GM19240 (cell line): ENCODE results near the gene NIF3L1.
"Not testable (repeated sequence)": the region's sequence is repeated elsewhere in the genome, so short reads cannot be mapped to it uniquely, and the experiment has no call there.

Experiments
- DNase-seq: peaks from one replicate; pipeline ENCODE4 v3.0.0; 2011; ENCODE audit warnings: low spot score; ENCODE audit not compliant: insufficient read length

The NIF3L1 gene

DNA sequence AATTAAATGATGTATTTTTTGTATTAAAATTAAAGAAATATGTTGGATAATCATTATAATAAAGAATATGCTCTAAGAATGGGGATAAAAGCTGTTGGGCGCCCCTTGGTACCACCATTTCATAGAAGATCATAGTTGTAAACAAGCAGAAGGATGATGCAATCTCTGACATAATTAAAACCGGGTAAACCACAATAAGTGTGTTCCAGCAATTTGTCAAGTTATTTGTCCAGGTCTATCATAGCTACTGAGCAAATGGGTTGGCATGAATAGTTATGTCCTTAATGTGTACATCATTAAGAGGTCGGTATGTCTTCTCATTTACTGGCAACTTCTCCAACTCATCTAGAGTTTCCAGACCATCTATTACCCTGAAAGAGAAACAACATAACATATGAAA, 18.0 kb upstream of the NIF3L1 start:
- no peak for DNase-seq

DNA sequence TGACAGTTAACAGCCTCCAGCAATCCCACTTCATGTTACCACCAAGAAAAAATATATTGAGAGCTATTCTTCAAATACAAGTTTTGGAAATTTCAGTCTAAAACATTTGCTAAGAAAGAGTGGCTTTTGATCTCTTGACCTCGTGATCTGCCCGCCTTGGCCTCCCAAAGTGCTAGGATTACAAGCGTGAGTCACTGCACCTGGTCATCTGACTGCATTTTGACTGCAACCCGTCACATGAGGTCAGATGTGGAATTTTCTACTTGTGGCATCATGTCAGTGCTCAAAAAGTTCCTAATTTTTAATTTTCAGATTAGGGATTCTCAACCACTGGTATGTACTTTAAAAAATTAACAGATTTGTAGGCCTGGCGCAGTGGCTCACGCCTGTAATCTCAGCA, 15.6 kb upstream of the NIF3L1 start:
- no peak for DNase-seq

DNA sequence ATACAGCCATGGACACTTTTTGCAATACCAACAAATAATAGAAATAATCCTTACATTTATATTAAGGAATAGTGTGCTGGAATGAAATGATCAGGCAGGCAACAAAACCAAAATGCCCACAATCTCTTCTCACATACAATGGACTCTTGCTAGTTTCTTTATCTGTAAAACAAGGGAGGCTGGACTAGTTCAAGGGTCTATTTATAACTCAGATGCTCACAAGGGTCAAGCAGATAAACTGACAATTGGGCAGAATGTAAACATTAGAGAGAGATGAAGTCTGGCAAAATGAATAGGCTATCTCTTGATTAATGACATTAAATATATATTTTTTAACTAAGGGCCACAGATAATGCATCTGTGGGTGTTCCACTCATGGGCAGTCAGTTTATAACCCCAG, 11.7 kb upstream of the NIF3L1 start:
- DNase-seq, result no peak

GRCh38 chr2:200878289-200878880, 10.8 kb upstream of the NIF3L1 start:
- no peak for DNase-seq

- DNase-seq, result not testable (repeated sequence)
These were observed 7.4 kb upstream of the NIF3L1 start for GRCh38 chr2:200881715-200882249.

GRCh38 chr2:200899482-200899881, 10.3 kb downstream of the NIF3L1 start:
- no peak for DNase-seq

- DNase-seq, result peak; percentile 72
These were observed 12.4 kb downstream of the NIF3L1 start for GRCh38 chr2:200901459-200902072.

- DNase-seq, result peak; percentile 13
These were observed 16.6 kb downstream of the NIF3L1 start for GRCh38 chr2:200905618-200906296.

GRCh38 chr2:200909958-200910357, 20.8 kb downstream of the NIF3L1 start:
- DNase-seq, result no peak

GRCh38 chr2:200913654-200914053, 24.5 kb downstream of the NIF3L1 start:
- no peak for DNase-seq

- DNase-seq, result no peak
These were observed 33.3 kb downstream of the NIF3L1 start for GRCh38 chr2:200922439-200922838.

DNA sequence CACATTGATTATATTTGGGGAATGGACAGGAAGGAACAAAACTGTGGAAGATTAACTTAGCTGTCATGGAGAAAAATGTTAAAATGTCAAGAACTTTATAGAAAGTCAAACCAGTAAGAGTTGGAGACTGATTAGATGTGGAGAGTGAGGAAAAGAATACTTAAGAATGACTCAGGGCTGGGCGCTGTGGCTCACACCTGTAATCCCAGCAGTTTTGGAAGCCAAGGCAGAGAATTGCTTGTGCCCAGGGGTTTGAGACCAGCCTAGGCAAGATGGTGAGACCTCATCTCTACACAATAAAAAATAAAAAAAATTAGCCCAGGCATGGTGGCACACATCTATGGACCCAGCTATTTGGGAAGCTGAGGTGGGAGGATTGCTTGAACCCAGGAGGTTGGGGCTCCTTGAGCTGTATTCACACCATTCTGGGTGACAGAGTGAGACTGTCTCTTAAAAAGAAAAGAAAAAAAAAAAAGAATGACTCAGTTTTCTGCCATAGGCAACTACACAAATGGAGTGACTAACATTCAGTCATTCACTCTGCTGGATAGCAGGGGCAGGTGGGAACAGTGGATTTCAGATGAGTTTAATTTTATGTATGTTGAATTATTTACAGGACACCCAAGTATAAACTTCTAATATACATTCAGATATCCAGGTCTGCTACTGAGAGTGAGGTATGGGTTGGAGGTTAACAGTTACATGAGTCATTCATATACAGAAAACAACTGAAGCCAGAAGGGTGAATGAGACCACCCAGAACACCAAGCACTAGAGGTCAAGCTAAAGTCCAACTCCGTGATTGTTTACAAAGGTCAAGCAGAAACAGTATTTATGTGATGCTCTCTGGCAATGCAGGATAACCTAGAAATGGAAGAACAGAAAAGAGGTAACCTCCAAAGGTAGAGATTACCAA, 40.4 kb downstream of the NIF3L1 start:
- no peak for DNase-seq

GRCh38 chr2:200930947-200931626, 41.9 kb downstream of the NIF3L1 start:
- no peak for DNase-seq

GRCh38 chr2:200939832-200940231, 50.7 kb downstream of the NIF3L1 start:
- DNase-seq, result no peak

- DNase-seq, result no peak
These were observed 54.4 kb downstream of the NIF3L1 start for GRCh38 chr2:200943527-200944105.

DNA sequence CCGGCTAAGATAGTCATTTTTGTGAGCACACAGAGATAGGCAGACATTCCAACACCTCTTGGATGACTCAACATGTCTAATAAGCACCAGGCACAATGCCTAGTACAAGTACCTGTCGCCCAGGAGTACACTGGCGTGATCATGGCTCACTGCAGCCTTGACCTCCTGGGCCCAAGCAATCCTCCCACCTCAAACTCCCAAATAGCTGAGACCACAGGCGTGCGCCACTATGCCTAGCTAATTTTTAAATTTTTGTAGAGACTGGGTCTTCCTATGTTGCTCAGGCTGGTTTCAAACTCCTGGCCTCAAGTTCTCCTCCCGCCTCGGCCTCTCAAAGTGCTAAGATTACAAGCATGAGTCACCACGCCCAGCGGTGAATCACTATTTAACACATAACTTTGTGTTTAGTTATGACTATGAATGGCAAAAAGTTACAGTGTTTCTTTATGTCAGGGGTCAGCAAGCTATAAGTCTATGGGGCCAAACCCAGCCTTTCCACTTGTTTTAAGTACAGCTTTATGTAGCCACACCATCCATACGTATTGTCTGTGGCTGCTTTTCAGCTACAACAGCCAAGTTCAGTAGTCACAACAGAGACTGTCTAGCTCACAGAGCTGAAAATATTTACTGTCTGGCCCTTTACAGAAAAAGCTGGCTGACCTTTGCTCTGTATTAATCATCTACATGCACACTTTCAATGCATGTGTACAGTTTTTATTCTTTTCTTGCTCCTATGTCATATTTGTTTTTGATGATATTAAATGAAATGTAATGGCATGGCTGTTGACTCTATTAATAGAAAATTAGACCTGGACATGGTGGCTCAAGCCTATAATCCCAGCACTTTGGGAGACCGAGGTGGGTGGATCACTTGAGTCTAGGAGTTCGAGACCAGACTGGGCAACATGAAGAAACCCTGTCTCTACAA, 55.6 kb downstream of the NIF3L1 start:
- DNase-seq, result no peak

DNA sequence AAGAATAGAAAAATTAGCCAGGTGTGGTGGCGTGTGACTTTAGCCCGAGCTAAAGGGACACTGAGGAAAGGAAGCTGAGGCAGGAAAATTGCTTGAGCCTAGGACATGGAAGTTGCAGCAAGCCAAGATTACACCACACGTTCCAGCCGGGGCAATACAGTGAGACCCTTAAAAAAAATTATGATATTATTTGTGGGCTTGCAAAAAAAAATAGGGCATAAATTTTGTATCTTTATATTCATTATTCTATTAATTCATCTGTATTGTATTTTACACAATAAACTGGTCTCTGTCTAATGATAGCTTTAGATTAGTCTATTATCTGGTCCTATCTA, 56.2 kb downstream of the NIF3L1 start:
- no peak for DNase-seq

DNA sequence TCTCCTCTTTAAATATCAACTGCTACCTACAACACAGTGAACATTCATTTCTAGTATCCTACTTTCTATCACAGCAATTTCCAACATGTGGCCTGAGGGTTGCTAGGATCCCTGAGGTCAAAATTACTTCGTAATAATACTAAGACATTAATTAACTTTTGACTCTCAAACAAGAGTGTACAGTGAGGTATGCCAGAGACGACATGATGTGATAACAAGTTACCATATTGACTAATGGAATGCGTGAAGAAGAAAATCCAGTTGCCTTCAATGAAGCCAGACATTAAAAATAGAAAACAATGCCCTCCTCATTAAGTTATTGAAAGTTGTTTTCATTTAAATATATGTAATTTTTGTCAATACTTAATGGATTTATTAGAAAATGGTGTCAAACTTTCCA, 61.2 kb downstream of the NIF3L1 start:
- no peak for DNase-seq
